ENCODE results near the gene TMEM176A. TPM values are rescaled to one million over a fixed set of nuclear protein-coding genes. Genes with fewer than 3 reads are reported as not detected.

The TMEM176A gene, protein sequence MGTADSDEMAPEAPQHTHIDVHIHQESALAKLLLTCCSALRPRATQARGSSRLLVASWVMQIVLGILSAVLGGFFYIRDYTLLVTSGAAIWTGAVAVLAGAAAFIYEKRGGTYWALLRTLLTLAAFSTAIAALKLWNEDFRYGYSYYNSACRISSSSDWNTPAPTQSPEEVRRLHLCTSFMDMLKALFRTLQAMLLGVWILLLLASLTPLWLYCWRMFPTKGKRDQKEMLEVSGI
- total RNA-seq (6.2 TPM), polyA plus RNA-seq (ENCODE audit: insufficient read depth in 1 of 8, insufficient read length in 8 of 8, low replicate concordance in 1 of 8) (10 to 100 TPM in 7 of 8 donors, 1 to 10 TPM in 1; 9.9 to 19.4 (median 14.1) TPM)
- long read RNA-seq, donor 1 = 0 reads
- long read RNA-seq, donor 2 = 0 reads
- long read RNA-seq, donor 3, partial matches to known transcripts = 7 of 15 reads
- long read RNA-seq, donor 3, other reads (novel, unspliced or antisense) = 0 of 15 reads
- long read RNA-seq, donor 4, transcript TMEM176A-201 (7 exons, 1,261 nt) = major isoform, 7 of 16 reads
- long read RNA-seq, donor 4, partial matches to known transcripts = 7 of 16 reads
- long read RNA-seq, donor 4, other reads (novel, unspliced or antisense) = 0 of 16 reads
- long read RNA-seq, donor 5, partial matches to known transcripts = 22 of 27 reads
- long read RNA-seq, donor 5, other reads (novel, unspliced or antisense) = 0 of 27 reads
- long read RNA-seq, donor 6, transcript TMEM176A-210 (7 exons, 1,530 nt) = major isoform, 8 of 11 reads
- long read RNA-seq, donor 6, partial matches to known transcripts = 0 of 11 reads
- long read RNA-seq, donor 6, other reads (novel, unspliced or antisense) = 0 of 11 reads
- long read RNA-seq, donor 7, partial matches to known transcripts = 0 of 4 reads
- long read RNA-seq, donor 7, other reads (novel, unspliced or antisense) = 0 of 4 reads
- long read RNA-seq, donor 8, partial matches to known transcripts = 0 of 4 reads
- long read RNA-seq, donor 8, other reads (novel, unspliced or antisense) = 0 of 4 reads
- long read RNA-seq, donor 9, partial matches to known transcripts = 6 of 13 reads
- long read RNA-seq, donor 9, other reads (novel, unspliced or antisense) = 0 of 13 reads
- long read RNA-seq, donor 10, partial matches to known transcripts = 0 of 5 reads
- long read RNA-seq, donor 10, other reads (novel, unspliced or antisense) = 0 of 5 reads
- long read RNA-seq, donor 11, partial matches to known transcripts = 7 of 14 reads
- long read RNA-seq, donor 11, other reads (novel, unspliced or antisense) = 0 of 14 reads

DNA sequence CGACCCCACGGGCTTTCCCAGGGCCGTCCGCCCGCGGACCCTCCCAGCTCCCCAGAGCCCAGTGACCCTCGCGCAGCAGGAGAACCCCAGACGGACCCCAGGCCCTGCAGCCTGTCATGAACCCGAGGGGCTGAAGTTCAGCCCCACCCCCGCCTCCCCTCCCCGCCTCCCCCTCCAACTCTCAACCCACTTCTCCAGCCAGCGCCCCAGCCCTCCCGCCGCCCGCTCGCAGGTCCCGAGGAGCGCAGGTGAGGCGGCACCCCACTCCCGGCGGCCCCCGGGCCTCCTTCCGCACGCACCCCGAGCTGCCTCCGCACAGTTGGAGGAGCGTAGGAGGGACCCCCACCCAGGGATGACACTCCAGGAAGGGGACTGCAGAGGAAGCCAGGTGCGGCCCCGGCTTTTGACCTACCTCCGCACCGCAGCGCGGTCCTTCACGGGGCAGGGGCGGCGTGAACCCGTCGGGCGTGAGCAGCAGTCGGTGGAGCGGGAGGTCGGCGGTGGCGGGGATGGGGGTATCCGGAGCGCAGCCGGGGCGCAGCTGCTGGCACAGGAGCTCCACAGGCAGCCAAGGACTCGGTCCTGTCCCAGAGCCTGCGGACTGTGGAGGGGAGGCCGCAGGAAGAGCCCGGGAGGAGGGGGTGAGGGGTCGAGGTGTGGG, at the start of gene TMEM176A:
Gene TMEM176A, plus strand, starts transcription at position 189 of the 661 bp plus-strand sequence. CDS start 782 bp downstream, outside the sequence.
- no peak for DNase-seq

DNA sequence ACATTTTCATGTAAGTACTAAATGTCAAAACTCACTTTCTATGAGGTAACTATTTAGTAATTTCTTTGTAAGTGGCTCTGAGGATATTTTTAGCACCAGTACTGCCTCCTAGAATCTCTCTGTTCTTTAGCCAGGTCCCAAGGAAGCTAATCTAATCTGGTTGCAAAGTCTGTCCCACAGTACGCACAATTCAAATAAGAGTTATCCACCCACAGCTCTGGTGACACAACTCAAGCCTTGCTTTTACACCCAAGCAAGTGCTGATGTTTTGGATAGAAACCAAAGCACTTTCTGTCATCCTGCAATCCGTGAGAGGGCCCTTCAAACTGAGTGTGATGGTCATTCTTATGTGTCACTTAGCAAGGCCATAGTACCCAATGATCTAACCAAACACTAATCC, 48.9 kb upstream of the TMEM176A start:
- Histone ChIP-seq H3K4me1 (ENCODE audit: control insufficient read depth, insufficient read depth, low read length) (no peaks in the 10 kb centered on the region), H3K27ac (ENCODE audit: low read length) (no peak overlapping the region), H3K36me3 (ENCODE audit: control insufficient read depth, insufficient read depth, low read length) (no peaks in the 10 kb centered on the region), H3K9me3 (replicated peaks; ENCODE audit: control insufficient read depth, low read depth, low read length) (no peaks in the 10 kb centered on the region), H3K27me3 (ENCODE audit: control insufficient read depth, insufficient read depth, low read length) (no peaks in the 10 kb centered on the region), H3K4me3 (ENCODE audit: low read length) (no peak overlapping the region)
- DNase-seq = no peak
- WGBS (ENCODE audit: insufficient coverage) = no CpG with 5 or more reads among the region's 2 CpGs

More for the DNA sequence above, at the start of gene TMEM176A:
- Histone ChIP-seq H3K9me3 (replicated peaks; ENCODE audit: control insufficient read depth, low read depth, low read length) (peaks cover under 1% of the 10 kb centered on the region), H3K4me1 (ENCODE audit: control insufficient read depth, insufficient read depth, low read length) (peaks cover 35% of the 10 kb centered on the region), H3K36me3 (ENCODE audit: control insufficient read depth, insufficient read depth, low read length) (peaks cover 18% of the 10 kb centered on the region), H3K4me3 (ENCODE audit: low read length) (peak within 1 kb of the TSS; percentile 49), H3K27me3 (ENCODE audit: control insufficient read depth, insufficient read depth, low read length) (peaks cover 33% of the 10 kb centered on the region), H3K27ac (ENCODE audit: low read length) (peak within 1 kb of the TSS; percentile 15)
- WGBS (ENCODE audit: insufficient coverage) = 2% methylated on average over 47 of the region's 54 CpGs

DNA sequence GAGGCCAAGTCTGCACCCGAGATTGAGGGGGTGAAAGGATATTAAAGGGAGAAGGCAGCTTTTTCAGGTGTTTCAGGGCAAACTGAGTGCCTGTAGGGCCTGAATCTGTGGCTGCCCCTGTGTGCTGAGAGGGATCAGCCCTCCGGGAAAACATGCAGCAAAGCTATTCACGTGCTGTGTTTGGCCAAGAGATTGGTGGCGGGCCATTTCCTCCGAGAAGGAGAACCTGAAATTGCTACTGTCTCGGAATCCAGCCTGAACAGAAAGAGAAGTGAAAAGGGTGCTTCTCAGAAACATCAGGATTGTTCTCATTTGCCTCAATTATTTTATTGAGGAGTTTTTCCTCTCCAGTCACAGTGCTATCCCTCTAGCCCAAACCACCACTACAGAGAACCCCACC, 47.3 kb upstream of the TMEM176A start:
- Histone ChIP-seq H3K27me3 (ENCODE audit: control insufficient read depth, insufficient read depth, low read length) (no peaks in the 10 kb centered on the region), H3K4me3 (ENCODE audit: low read length) (no peak overlapping the region), H3K4me1 (ENCODE audit: control insufficient read depth, insufficient read depth, low read length) (no peaks in the 10 kb centered on the region), H3K27ac (ENCODE audit: low read length) (no peak overlapping the region), H3K36me3 (ENCODE audit: control insufficient read depth, insufficient read depth, low read length) (no peaks in the 10 kb centered on the region), H3K9me3 (replicated peaks; ENCODE audit: control insufficient read depth, low read depth, low read length) (no peaks in the 10 kb centered on the region)
- peak; percentile 61 for DNase-seq
- 52% methylated on average over 5 of the region's 6 CpGs for WGBS (ENCODE audit: insufficient coverage)

DNA sequence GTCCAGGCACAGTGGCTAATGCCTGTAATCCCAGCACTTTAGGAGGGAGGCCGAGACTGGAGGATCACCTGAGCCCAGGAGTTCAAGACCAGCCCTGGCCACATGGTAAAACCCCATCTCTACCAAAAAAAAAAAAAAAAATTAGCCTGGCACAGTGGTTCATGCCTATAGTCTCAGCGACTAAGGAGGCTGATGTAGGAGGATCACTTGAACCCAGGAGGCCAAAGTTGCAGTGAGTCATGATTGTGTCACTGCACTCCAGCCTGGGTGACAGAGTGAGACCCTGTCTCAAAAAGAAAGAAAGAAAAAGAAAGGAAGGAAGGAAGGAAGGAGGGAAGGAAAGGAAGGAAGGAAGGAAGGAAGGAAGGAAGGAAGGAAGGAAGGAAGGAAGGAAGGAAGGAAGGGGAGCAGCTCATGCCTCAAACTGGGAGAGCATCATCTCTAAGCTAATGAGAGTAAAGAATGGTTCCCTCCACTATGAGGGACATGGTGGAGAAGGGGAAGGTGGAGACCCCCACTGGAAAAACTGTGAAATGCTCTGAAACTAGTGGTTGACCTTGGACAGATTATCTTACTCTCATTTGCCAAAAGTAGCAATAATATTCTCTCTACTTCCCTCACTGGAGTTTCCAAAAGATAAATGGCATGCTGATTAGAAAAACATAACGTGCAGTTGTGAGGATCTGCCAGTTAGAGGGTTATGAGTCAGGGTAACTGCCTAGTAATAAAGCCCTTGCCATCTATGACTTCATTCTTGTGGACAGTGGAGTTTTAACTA, 46.6 kb upstream of the TMEM176A start:
- H3K36me3 ChIP-seq (ENCODE audit: control insufficient read depth, insufficient read depth, low read length) = no peaks in the 10 kb centered on the region
- no CpG with 5 or more reads among the region's 3 CpGs for WGBS (ENCODE audit: insufficient coverage)
- H3K4me3 ChIP-seq (ENCODE audit: low read length) = no peak overlapping the region
- no peaks in the 10 kb centered on the region for H3K4me1 ChIP-seq (ENCODE audit: control insufficient read depth, insufficient read depth, low read length)
- peak; percentile 40 for DNase-seq
- no peaks in the 10 kb centered on the region for H3K9me3 ChIP-seq (replicated peaks; ENCODE audit: control insufficient read depth, low read depth, low read length)
- no peak overlapping the region for H3K27ac ChIP-seq (ENCODE audit: low read length)
- no peaks in the 10 kb centered on the region for H3K27me3 ChIP-seq (ENCODE audit: control insufficient read depth, insufficient read depth, low read length)

DNA sequence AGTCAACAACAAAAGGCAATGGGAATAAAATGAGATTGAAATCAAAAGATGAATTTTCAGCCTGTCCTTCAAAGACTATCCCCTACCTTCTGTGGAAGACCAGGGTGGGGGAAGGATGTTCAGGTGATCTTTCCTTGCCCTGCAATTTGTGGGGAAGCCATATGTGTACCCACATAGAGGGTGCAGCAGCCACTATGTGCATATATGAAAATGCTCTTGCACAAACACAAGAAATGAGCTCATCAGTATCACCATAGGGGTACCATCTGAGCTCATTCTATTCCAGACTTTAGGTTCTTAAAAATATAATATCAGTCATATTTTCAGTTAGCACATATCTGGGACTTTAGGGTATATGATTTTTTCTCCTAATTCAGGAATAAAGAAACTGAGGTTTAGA, 45.6 kb upstream of the TMEM176A start:
- H3K27ac ChIP-seq (ENCODE audit: low read length) = no peak overlapping the region
- no peaks in the 10 kb centered on the region for H3K4me1 ChIP-seq (ENCODE audit: control insufficient read depth, insufficient read depth, low read length)
- no peaks in the 10 kb centered on the region for H3K9me3 ChIP-seq (replicated peaks; ENCODE audit: control insufficient read depth, low read depth, low read length)
- no peaks in the 10 kb centered on the region for H3K36me3 ChIP-seq (ENCODE audit: control insufficient read depth, insufficient read depth, low read length)
- no peak for DNase-seq
- H3K27me3 ChIP-seq (ENCODE audit: control insufficient read depth, insufficient read depth, low read length) = no peaks in the 10 kb centered on the region
- no peak overlapping the region for H3K4me3 ChIP-seq (ENCODE audit: low read length)

DNA sequence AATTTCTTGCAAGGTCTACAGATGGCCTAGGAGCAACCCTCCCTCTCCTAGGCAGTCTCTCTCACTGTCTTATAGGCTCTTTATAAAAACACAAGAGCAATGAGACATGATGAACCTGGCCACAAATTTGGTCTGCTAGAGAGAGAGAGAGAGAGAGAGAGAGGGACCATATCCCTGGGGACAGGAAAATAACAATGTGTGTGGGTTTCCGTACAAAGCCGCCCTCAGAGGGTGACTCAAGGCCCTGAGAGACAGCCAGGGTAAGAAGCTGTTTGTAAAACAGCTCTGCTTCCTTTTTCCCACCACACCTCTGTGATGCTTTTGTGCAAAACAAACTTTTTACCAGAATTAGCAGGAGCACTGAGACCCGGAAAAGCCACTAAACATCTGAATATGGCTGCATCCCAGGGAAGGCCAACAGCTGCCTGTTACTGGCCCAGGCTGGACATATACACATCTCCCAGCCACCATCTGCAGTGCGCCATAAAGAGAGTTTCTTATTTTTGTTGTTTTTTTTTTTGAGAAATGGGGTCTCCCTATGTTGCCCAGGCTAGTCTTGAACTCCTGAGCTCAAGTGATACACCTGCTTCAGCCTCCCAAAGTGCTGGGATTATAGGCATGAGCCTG, 45.0 kb upstream of the TMEM176A start:
- WGBS (ENCODE audit: insufficient coverage) = 40% methylated on average over 2 of the region's 4 CpGs
- peak; percentile 16 for DNase-seq
- Histone ChIP-seq H3K27ac (ENCODE audit: low read length) (no peak overlapping the region), H3K9me3 (replicated peaks; ENCODE audit: control insufficient read depth, low read depth, low read length) (no peaks in the 10 kb centered on the region), H3K27me3 (ENCODE audit: control insufficient read depth, insufficient read depth, low read length) (no peaks in the 10 kb centered on the region), H3K36me3 (ENCODE audit: control insufficient read depth, insufficient read depth, low read length) (no peaks in the 10 kb centered on the region), H3K4me1 (ENCODE audit: control insufficient read depth, insufficient read depth, low read length) (no peaks in the 10 kb centered on the region), H3K4me3 (ENCODE audit: low read length) (no peak overlapping the region)

DNA sequence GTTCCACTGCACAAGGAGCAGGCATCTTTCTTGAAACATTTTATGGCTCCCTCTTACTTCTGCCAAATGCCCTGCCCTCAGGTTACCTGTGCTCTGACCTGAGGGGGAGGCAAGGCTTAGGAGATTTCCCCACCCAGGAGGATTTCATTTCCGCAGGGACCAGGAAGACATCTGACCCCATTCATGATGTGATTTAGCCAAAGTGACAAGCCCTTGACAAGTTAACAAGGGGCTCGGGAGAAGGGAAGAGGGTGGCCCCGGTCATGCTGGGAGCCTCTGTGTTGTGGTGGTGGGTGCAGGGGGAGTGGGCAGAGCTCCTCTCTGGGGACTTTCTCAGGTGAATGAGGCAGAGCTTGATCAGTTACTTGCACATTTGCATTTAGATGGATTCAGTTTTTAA, 44.4 kb upstream of the TMEM176A start:
- Histone ChIP-seq H3K36me3 (ENCODE audit: control insufficient read depth, insufficient read depth, low read length) (no peaks in the 10 kb centered on the region), H3K27ac (ENCODE audit: low read length) (no peak overlapping the region), H3K27me3 (ENCODE audit: control insufficient read depth, insufficient read depth, low read length) (no peaks in the 10 kb centered on the region), H3K4me1 (ENCODE audit: control insufficient read depth, insufficient read depth, low read length) (no peaks in the 10 kb centered on the region), H3K9me3 (replicated peaks; ENCODE audit: control insufficient read depth, low read depth, low read length) (no peaks in the 10 kb centered on the region), H3K4me3 (ENCODE audit: low read length) (no peak overlapping the region)
- WGBS (ENCODE audit: insufficient coverage) = 41% methylated on average over 2 of the region's 3 CpGs
- no peak for DNase-seq

DNA sequence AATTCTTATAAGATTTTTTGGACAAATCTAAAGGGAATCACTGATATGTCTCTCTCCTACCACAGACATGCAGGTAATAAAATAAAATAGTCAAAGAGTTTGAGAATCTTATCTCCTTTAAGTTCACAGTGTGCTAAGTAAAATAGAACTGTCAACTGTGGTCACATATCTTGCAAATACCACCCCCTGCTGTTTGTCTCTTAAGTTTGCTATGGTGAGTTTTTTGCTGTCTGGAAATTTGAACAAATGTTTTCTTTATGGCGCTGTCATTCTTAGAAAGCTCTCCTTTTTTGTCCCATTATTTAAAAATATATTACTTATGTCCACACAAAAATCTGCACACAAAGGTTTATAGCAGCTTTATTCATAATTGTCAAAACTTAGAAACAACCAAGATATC, 43.7 kb upstream of the TMEM176A start:
- Histone ChIP-seq H3K27me3 (ENCODE audit: control insufficient read depth, insufficient read depth, low read length) (no peaks in the 10 kb centered on the region), H3K4me3 (ENCODE audit: low read length) (no peak overlapping the region), H3K36me3 (ENCODE audit: control insufficient read depth, insufficient read depth, low read length) (no peaks in the 10 kb centered on the region), H3K4me1 (ENCODE audit: control insufficient read depth, insufficient read depth, low read length) (no peaks in the 10 kb centered on the region), H3K9me3 (replicated peaks; ENCODE audit: control insufficient read depth, low read depth, low read length) (no peaks in the 10 kb centered on the region), H3K27ac (ENCODE audit: low read length) (no peak overlapping the region)
- no CpG with 5 or more reads among the region's 1 CpG for WGBS (ENCODE audit: insufficient coverage)
- DNase-seq = peak; percentile 28

DNA sequence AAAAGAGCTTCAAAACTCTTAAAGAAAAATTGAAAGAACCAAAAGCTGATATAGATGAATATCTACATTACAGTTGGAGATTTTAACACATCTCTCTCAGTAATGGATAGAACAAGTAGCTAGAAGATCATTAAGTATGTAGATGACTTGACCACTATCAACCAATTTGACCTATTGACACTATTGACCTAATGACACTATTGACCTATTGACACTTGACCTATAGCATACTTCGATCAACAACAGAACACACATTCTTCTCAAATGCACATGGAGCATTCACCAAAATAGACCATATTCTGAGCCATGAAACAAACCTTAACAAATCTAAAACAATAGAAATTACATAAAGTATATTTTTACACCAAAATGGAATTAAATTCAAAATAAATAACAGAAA, 41.1 kb upstream of the TMEM176A start:
- WGBS (ENCODE audit: insufficient coverage) = no CpG with 5 or more reads among the region's 1 CpG
- Histone ChIP-seq H3K9me3 (replicated peaks; ENCODE audit: control insufficient read depth, low read depth, low read length) (no peaks in the 10 kb centered on the region), H3K36me3 (ENCODE audit: control insufficient read depth, insufficient read depth, low read length) (no peaks in the 10 kb centered on the region), H3K4me3 (ENCODE audit: low read length) (no peak overlapping the region), H3K27me3 (ENCODE audit: control insufficient read depth, insufficient read depth, low read length) (no peaks in the 10 kb centered on the region), H3K4me1 (ENCODE audit: control insufficient read depth, insufficient read depth, low read length) (no peaks in the 10 kb centered on the region), H3K27ac (ENCODE audit: low read length) (no peak overlapping the region)
- no peak for DNase-seq

All from muscle of leg (tissue), 16 donors.